Measurements from ENCODE around the gene SEMA5A. TPM values are rescaled to one million over a fixed set of nuclear protein-coding genes. Genes with fewer than 3 reads are reported as not detected.

SEMA5A gene
- total and polyA plus RNA-seq, 2 donors (not counting 1 experiment from before 2014, with no cell fraction given): not detected

DNA sequence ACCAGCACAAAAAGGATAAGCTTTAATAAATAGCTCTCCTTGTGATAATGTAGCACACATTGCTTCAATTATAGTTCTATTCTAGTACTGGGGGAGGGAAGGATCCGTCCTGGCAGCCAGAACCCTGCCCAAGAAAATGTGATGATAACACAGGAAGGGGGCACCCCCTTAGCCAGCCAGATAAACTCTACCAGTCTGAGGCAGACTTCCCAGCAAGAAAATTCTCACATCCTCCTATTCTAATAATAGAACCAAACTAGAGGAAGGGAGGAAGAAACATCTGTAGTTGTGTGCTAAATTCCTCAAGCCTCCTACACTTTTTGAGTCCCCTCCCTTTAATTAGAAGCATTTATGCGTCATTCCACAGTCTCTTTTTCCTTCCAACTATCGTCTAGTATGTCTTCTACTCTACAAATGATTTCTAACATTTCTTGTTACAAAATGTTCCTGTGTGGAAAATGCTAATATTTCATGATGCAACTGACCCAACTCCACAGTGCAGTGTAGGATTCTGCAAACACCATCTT, 261.0 kb downstream of the SEMA5A start:
- TF ChIP-seq, protein P1, sequence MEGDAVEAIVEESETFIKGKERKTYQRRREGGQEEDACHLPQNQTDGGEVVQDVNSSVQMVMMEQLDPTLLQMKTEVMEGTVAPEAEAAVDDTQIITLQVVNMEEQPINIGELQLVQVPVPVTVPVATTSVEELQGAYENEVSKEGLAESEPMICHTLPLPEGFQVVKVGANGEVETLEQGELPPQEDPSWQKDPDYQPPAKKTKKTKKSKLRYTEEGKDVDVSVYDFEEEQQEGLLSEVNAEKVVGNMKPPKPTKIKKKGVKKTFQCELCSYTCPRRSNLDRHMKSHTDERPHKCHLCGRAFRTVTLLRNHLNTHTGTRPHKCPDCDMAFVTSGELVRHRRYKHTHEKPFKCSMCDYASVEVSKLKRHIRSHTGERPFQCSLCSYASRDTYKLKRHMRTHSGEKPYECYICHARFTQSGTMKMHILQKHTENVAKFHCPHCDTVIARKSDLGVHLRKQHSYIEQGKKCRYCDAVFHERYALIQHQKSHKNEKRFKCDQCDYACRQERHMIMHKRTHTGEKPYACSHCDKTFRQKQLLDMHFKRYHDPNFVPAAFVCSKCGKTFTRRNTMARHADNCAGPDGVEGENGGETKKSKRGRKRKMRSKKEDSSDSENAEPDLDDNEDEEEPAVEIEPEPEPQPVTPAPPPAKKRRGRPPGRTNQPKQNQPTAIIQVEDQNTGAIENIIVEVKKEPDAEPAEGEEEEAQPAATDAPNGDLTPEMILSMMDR (IDR thresholded peaks at IDR 0.05): no peak
- no peak for TF ChIP-seq EZH2 (IDR thresholded peaks at IDR 0.05; ENCODE audit: borderline replicate concordance, insufficient read depth, low read depth, low read length, poor library complexity, severe bottlenecking)
- ChIA-PET POLR2A (no interaction called here), CTCF (no interaction called here)
- ATAC-seq (ENCODE audit: low read depth) (no peak), DNase-seq (no peak)
- no peak overlapping the region for H3K4me3 ChIP-seq (ENCODE audit: control extremely low read depth in 1 of 5, extremely low read depth in 1 of 5, insufficient read depth in 1 of 5, low read depth in 2 of 5, low read length in 4 of 5)
- WGBS (ENCODE audit: insufficient coverage): no CpG with 5 or more reads among the region's 3 CpGs
- H2AFZ ChIP-seq (ENCODE audit: insufficient read depth, low read depth, low read length, poor library complexity, severe bottlenecking): no peak overlapping the region
- no peaks in the 10 kb centered on the region for H3K4me1 ChIP-seq (ENCODE audit: control insufficient read depth in 2 of 2, insufficient read depth in 2 of 2, low read length in 2 of 2)
- H3K27ac ChIP-seq (ENCODE audit: low read length in 2 of 2): no peak overlapping the region
- H4K20me1 ChIP-seq (ENCODE audit: control insufficient read depth, insufficient read depth, low read length, poor library complexity, severe bottlenecking): no peaks in the 10 kb centered on the region
- Mint-ChIP-seq H3K27ac (no peak overlapping the region), H3K27me3 (no peaks in the 10 kb centered on the region), H3K9me3 (ENCODE audit: insufficient read depth) (no peaks in the 10 kb centered on the region), H3K4me3 (no peak overlapping the region), H3K4me1 (no peaks in the 10 kb centered on the region)
- intact Hi-C loops (cut with micrococcal nuclease): no loop called here
- H3K79me2 ChIP-seq (ENCODE audit: control insufficient read depth, insufficient read depth, low read length): no peaks in the 10 kb centered on the region
- no peaks in the 10 kb centered on the region for H3K27me3 ChIP-seq (replicated peaks in 1 of 4; ENCODE audit: control extremely low read depth in 1 of 4, control insufficient read depth in 3 of 4, insufficient read depth in 4 of 4, low read length in 3 of 4)
- no peak overlapping the region for H3K9ac ChIP-seq (ENCODE audit: low read length)
- H3K9me3 ChIP-seq (ENCODE audit: control extremely low read depth in 1 of 3, control insufficient read depth in 2 of 3, insufficient read depth in 1 of 3, low read length in 2 of 3): peaks cover 0 to 4% (median 0%) of the 10 kb centered on the region in 3 donors
- no peak overlapping the region for H3K4me2 ChIP-seq (replicated peaks; ENCODE audit: low read depth, low read length, poor library complexity, severe bottlenecking)
- H3K36me3 ChIP-seq (replicated peaks in 1 of 2; ENCODE audit: control extremely low read depth in 1 of 2, control insufficient read depth in 1 of 2, extremely low read depth in 1 of 2, insufficient read depth in 2 of 2, low read length in 1 of 2): no peaks in the 10 kb centered on the region

DNA sequence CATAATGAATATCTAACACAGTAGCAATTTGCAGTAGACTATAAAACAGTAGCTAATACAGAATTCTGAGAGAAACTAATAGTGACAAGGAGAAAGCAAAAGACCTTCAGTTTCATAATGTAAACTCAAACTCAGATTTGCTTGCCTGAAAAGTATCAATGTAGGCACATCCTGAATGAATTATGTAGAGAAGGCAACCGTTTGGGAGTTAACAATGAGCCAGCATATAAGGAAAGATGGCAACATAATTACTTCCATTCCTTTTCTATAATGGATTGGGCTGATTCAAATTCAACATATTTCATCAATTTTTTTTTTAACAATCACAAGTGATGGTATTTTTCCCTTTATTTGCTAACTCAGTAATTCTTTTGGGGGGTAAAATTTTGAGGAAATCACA, 261.6 kb downstream of the SEMA5A start:
- Mint-ChIP-seq H3K4me3 (no peak overlapping the region), H3K27ac (no peak overlapping the region), H3K9me3 (ENCODE audit: insufficient read depth) (no peaks in the 10 kb centered on the region), H3K27me3 (no peaks in the 10 kb centered on the region), H3K4me1 (no peaks in the 10 kb centered on the region)
- Histone ChIP-seq H4K20me1 (ENCODE audit: control insufficient read depth, insufficient read depth, low read length, poor library complexity, severe bottlenecking) (no peaks in the 10 kb centered on the region), H3K9ac (ENCODE audit: low read length) (no peak overlapping the region), H3K9me3 (ENCODE audit: control extremely low read depth in 1 of 3, control insufficient read depth in 2 of 3, insufficient read depth in 1 of 3, low read length in 2 of 3) (peaks cover 0 to 4% (median 0%) of the 10 kb centered on the region in 3 donors), H3K4me1 (ENCODE audit: control insufficient read depth in 2 of 2, insufficient read depth in 2 of 2, low read length in 2 of 2) (no peaks in the 10 kb centered on the region), H3K4me3 (ENCODE audit: control extremely low read depth in 1 of 5, extremely low read depth in 1 of 5, insufficient read depth in 1 of 5, low read depth in 2 of 5, low read length in 4 of 5) (no peak overlapping the region), H3K79me2 (ENCODE audit: control insufficient read depth, insufficient read depth, low read length) (no peaks in the 10 kb centered on the region), H2AFZ (ENCODE audit: insufficient read depth, low read depth, low read length, poor library complexity, severe bottlenecking) (no peak overlapping the region), H3K4me2 (replicated peaks; ENCODE audit: low read depth, low read length, poor library complexity, severe bottlenecking) (no peak overlapping the region), H3K27me3 (replicated peaks in 1 of 4; ENCODE audit: control extremely low read depth in 1 of 4, control insufficient read depth in 3 of 4, insufficient read depth in 4 of 4, low read length in 3 of 4) (no peaks in the 10 kb centered on the region), H3K36me3 (replicated peaks in 1 of 2; ENCODE audit: control extremely low read depth in 1 of 2, control insufficient read depth in 1 of 2, extremely low read depth in 1 of 2, insufficient read depth in 2 of 2, low read length in 1 of 2) (no peaks in the 10 kb centered on the region), H3K27ac (ENCODE audit: low read length in 2 of 2) (no peak overlapping the region)
- ATAC-seq (ENCODE audit: low read depth) (no peak), DNase-seq (no peak)
- ChIA-PET POLR2A (no interaction called here), CTCF (no interaction called here)
- TF ChIP-seq, protein P1 (IDR thresholded peaks at IDR 0.05): no peak
- TF ChIP-seq EZH2 (IDR thresholded peaks at IDR 0.05; ENCODE audit: borderline replicate concordance, insufficient read depth, low read depth, low read length, poor library complexity, severe bottlenecking): no peak
- WGBS (ENCODE audit: insufficient coverage): no CpG with 5 or more reads among the region's 1 CpG
- intact Hi-C loops (cut with micrococcal nuclease): no loop called here

Measured in B cell (primary cell).